HG03135 (cell line): ENCODE data around the gene MRPL57.
"Not testable (repeated sequence)": the region's sequence is repeated elsewhere in the genome, so short reads cannot be mapped to it uniquely, and the experiment has no call there.

ENCODE experiments used
- ATAC-seq: cut with Tn5 transposase; IDR thresholded peaks from one replicate; pipeline ENCODE4 v1.9.1; 2021; ENCODE audit warnings: mild to moderate bottlenecking, moderate library complexity; ENCODE audit not compliant: unreplicated experiment

MRPL57 gene

DNA sequence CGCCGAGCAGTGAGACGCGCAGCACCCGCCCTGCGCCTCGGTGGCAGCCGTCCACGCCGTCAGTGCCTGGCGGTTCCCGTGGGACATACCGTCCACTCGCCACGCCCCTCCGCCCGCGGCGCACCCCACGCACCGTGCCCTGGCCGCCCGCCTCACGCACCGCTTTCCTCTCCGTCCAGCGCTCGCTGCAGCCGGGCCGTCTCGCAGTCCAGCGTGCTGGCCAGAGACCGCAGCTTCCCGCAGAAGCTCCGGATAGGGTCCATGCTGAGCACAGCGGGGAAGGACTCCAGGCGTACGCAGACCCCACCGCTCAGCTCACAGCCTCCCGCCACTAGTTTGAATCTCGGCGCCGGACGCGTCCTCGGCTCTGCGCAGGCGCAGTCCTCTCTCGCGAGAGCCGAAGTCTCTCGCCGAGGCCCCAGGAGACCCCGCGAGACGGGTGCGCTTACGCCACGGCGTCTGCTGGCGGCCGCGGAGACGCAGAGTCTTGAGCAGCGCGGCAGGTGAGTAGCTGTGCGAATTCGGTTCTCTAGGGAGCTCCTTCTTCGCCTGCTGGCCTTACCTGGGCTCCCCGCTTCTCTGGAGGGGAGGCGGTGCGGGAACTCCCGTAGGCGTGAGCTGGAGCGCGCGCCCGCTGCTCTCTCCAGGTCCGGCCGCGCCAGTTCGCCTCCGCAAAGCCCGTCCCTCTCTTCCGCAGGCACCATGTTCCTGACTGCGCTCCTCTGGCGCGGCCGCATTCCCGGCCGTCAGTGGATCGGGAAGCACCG is at the start of gene MRPL57, which contains the start of gene SKA3:
Gene MRPL57 (plus strand): TSS at position 444 of the 767 bp plus-strand sequence. CDS start 259 bp downstream, at position 703.
Gene SKA3 (minus strand): TSS at position 338 of the 767 bp plus-strand sequence. CDS start 75 bp downstream, at position 263.
- ATAC-seq = peak; percentile 89

DNA sequence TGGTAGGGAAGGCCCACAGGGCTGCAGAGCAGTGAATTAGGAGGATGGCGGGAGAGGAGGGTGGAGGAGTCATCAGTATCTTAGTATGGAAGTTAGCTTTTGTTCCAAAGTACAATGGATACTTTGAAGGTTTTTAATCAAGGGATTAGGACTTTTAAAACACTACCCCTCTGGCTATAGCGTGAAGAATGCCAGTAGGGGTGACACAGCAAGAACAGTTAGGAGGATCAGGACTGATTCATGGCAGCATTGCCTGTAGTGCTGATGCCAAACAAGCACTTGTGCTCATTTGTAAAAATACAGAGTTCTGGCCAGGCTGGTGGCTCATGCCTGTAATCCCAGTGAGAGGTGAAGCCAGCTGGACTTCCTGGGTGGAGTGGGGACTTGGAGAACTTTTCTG is 46.3 kb upstream of the MRPL57 start:
- ATAC-seq = no peak

DNA sequence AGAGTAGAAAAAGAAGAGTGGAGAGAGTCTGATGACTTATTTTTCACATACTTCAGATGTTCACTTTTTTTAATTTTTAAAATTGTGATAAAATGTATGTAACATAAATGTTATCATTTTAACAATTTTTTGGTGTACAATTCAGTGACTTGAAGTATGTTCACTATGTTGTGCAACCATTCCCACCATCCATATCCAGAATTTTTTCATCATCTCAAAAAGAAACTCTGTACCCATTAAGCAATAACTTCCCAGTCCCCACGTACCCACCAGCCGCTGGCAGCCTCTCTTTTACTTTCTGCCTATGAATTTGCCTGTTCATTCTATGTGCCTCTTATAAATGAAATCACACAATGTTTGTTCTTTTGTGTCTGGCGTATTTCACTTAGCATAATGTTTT is 43.4 kb upstream of the MRPL57 start:
- no peak for ATAC-seq

DNA sequence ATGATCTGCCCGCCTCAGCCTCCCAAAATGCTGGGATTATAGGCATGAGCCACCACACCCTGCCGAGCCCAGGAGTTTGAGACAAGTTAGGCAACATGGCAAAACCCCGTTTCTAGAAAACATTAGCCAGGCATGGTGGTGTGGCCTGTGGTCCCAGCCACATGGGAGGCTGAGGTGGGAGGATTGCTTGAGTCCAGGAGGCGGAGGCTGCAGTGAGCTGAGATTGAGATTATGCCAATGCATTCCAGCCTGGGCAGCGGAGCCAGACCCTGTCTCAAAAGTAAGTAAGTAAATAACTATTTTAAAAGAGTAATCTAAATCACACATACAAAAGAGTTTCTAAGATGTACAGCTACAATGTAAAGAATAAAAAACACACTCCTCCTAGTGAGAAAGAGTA is 42.0 kb upstream of the MRPL57 start:
- no peak for ATAC-seq

DNA sequence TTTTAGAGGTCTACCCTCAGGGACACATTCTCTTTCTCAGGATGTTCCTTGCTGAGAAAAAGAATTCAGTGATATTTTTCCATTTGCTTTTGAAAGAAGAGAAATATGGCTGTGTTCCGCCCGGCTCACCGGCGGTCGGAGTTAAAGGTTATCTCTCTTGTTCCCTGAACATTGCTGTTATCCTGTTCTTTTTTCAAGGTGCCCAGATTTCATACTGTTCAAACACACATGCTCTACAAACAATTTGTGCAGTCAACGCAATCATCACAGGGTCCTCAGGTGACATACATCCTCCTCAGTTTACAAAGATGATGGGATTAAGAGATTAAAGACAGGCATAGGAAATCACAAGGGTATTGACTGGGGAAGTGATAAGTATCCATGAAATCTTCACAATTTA is 40.6 kb upstream of the MRPL57 start:
- ATAC-seq = not testable (repeated sequence)

DNA sequence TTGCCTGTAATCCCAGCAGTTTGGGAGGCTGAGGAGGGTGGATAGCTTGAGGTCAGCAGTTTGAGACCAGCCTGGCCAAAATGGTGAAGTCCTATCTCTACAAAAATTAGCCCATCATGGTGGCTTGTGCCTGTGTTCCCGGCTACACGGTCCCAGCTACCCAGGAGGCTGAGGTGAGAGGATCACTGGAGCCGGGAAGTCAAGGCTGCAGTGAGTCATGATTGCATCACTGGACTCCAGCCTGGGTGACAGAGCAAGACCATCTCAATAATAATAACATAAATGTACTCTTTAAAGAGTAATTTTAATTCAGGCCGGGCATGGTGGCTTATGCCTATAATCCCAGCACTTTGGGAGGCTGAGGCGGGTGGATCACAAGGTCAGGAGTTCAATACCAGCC is 38.8 kb upstream of the MRPL57 start:
- ATAC-seq = no peak

DNA sequence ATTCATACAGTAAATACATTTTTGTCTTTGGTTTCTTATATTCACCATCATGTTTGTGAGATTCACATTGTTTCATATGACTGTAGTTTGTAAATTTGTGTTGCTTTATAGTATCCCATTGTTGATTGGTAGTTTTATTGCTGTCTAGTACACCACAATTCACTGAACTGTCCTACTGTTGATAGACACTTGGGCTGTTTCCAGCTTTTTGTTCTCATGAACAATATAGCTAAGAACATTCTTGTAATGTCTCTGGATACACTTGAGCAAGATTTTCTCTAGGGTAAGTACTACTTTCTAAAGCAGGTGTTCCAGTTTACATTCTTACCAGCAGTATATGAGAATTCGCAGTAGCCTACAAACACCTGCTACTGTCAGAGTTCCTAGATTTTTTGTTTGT is 37.9 kb upstream of the MRPL57 start:
- ATAC-seq = no peak

DNA sequence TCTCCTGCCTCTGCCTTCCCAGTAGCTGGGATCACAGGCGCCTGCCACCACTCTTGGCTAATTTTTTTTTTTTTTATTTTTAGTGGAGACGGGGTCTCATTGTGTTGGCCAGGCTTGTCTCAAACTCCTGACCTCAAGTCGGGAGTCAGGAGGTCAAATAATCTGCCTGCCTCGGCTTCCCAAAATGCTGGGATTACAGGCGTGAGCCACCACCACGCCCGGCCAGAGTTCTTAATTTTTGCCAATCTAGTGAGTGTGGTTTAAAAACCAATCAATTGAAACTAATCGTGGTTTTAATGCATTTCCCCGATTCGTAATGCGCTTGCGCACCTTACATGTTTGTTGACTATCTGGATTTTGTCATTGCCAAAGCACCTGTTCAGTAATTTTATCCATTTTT is 37.1 kb upstream of the MRPL57 start:
- no peak for ATAC-seq

DNA sequence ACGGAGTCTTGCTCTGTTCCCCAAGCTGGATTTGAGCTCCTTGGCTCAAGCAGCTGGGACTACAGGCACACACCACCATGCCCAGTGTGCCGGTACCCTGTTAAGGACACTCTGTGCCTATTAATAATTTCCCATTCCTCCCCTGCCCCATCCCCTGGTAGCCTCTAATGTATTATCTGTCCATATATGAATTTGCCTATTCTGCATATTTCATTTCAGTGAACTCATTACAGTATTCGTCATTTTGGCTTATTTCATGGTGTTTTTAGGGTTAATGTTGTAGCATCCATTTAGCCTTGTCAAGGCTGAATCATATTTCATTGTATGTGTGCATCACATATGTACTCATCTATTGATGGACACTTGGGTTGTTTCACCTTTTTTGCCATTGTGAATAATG is 33.7 kb upstream of the MRPL57 start:
- ATAC-seq = no peak

DNA sequence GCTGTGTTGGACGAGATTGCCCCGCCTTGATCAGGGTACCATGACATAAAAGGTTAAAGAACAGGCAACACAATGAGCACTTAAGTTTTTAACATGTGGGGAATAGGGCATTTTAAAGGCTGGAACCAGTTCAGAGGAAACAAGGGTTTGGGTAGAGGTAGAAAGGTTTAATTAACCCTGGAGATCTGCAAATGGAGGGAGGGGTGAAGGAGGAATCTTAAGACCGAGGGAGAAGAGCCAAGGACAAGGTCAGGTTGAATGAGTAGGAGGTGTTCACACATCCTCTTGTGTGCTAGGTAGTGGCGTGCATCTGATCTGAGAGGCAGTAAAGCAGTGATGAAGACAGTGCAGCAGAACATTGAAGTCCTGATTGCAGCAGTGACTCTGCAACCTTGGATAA is 28.6 kb upstream of the MRPL57 start:
- ATAC-seq = no peak

DNA sequence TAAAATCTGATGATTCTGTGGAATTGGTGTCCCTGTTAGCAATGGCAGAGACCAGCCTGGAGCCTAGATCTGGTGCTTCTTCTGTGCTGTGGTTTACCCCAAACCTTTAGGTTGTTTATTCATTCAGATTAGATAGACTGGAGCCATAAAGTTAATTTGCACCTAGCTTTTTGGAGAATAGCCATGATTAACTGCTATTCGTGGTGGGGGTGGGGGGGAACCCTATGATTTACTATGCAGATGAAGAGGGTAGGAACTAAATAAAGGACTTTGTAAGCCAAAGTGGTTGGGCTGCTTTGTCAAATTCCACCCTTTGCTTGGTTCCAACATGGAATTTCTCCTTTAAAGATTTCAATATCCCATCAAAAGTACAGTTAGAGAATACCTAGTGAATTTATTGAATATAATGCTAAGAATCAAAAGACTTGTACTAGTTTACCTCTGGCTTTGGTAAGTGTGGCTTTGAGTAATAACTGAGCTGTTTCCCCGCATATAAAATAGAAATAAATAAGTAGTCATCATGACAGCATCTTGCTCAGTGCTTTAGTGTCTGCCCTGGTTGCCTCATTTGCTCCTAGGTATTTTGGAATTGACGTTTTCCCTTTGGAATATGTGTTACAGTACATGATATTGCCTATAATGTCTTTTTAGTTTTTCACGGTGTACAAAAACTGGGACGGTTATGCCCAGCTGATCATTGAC is 27.8 kb upstream of the MRPL57 start:
- no peak for ATAC-seq

DNA sequence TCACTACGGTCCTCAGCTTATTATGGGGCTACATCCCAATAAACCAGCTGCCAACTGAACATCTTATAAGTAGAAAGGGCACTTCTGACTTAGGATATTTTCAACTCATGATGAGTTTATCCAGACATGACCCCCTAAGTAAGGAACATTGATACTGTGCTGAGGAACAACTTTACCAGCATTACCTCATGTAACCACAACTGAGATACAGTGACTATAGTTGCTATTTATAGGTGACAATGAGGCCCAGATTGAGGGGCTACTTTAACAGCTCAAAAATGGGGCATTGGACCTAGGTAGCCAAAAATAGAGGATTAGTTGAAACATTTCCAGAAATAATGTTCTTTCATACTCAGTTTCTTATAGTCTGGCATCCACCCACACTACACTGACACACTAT is 26.9 kb upstream of the MRPL57 start:
- ATAC-seq = no peak

DNA sequence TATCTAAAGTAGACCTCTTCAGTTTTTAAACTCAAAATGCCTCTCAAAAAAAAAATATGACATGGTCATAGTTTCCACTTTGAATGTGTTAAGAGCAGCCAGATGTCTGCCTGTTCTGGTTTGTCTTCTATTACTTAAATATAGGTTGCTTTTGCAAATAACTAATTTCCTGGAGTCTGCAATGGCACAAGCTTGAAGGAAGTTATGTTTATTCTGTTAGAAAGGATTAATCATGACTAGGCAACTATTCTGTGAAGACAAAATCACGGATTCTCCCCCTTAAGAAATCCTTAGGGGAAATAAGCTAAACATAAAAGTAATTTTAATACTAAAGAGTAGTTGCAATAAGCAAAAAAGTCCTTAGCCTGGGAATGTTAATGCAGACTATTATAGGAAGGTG is 26.4 kb upstream of the MRPL57 start:
- no peak for ATAC-seq

DNA sequence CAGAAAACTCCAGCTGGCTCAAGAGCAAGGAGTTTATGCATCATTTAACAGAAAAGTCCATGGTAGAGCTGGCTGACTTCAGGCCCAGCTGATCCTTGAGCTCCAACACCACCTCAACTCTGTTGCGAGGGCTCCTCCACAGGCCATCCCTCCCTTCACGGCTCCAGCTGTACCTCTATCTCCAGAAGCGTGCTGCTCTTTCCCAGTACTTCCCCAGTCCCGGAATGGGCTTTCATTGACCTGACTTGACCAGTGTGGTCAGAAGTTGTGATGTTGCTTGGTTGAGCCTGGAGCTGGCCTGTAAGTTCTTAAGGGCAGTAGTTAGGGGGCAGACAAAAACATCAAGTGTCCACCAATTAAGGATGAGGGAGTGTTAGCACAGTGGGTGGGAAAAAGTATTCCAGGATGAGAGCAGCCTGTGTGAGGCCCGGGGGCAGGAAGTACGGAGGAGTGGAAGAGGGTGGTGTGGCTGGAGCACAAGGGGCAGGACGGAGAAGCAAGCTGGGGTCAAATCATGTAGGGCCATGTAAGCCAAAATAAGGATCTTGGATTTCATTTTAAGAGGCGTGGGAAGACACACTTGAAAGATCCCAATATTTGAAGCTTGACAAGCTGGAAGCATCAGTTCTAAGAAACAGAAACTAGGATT is 24.1 kb upstream of the MRPL57 start:
- no peak for ATAC-seq

DNA sequence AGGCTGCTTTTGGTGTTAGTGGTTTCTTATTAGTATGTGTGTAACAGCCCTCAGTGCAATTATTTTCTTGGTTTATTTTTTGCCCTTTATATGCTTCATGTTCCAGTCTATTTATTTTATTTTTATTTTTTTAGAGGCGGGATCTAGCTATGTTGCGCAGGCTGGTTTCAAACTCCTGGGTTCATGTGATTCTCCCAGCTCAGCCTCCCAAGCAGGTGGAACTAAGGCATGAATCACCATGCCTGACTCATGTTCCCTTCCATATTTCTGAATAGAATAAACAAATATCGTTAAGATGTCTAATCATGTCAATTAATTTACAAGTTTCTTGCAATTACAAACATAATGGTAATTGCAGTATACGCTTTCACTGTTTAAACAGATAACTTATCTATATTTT is 11.8 kb upstream of the MRPL57 start:
- ATAC-seq = no peak

DNA sequence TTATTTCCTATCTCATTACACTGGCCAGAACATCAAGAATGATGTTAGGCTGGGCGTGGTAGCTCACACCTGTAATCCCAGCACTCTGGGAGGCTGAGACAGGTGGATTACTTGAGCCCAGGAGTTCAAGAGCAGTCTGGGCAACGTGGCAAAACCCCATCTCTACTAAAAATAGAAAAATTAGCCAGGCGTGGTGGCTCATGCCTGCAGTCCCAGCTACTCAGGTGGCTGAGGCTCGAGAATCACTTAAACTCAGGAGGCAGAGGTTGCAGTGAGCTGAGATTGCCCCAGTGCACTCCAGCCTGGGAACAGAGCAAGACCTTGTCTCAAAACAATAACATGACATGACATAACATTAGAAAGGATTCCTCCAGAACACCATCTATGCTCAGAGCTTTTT is 10.9 kb upstream of the MRPL57 start:
- not testable (repeated sequence) for ATAC-seq

DNA sequence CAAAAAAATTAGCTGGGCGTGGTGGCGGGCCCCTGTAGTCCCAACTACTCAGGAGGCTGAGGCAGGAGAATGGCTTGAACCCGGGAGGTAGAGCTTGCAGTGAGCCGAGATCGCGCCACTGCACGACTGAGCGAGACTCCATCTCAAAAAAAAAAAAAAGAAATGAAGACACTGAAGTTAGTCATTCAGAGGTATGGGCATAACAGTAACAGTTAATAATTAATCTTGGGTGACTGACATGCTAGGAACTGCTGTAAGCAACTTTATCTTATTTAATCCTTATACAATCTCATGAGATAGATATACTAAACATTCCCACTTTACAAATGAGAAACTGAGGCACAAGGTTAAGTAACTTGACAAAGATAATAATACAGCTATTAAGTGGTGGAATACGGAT is 5.0 kb upstream of the MRPL57 start:
- ATAC-seq = no peak

DNA sequence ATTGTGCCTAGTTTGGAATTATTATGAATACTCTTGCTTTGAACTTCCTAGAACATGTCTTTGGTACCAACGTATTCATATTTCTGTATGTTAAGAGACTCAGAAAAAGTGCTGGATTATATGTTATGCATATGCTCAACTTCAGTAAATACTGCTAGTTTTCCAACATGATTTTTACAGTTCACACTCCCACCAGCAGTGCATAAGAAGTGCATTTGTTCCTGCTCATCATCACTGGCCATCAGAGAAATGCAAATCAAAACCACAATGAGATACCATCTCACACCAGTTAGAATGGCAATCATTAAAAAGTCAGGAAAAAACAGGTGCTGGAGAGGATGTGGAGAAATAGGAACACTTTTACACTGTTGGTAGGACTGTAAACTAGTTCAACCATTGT is 2.7 kb upstream of the MRPL57 start:
- not testable (repeated sequence) for ATAC-seq

DNA sequence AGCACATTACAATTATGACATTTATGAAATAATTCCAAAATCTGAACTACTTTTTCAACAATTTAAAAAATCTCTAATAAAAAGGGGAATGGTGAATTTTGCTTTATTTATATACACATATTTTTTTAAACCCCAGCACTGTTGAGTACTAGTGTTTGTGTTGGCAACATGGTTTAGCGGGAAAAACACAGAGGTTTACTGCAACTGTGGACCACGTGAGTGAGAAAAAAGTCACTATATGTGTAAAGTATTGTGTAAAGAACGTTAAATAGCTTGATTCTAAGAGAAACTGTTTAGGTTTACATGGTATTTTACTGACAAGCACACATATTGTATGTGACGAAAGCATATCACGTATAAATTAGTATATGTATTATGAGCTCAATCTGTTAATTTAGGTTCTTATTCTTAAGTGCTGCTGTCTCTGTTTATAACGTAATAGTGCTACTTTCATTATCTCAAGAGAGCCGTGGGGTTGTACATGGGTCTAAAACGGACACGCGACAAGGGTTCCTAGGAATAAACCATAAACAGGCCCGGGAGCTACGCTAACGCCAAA is 723 bp upstream of the MRPL57 start:
- no peak for ATAC-seq

DNA sequence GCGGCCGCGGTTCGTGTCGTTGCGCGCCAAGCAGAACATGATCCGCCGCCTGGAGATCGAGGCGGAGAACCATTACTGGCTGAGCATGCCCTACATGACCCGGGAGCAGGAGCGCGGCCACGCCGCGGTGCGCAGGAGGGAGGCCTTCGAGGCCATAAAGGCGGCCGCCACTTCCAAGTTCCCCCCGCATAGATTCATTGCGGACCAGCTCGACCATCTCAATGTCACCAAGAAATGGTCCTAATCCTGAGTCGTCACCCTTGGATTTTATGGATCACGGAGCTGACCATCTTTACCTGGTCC is 475 bp downstream of the MRPL57 start:
- ATAC-seq = peak; percentile 30

DNA sequence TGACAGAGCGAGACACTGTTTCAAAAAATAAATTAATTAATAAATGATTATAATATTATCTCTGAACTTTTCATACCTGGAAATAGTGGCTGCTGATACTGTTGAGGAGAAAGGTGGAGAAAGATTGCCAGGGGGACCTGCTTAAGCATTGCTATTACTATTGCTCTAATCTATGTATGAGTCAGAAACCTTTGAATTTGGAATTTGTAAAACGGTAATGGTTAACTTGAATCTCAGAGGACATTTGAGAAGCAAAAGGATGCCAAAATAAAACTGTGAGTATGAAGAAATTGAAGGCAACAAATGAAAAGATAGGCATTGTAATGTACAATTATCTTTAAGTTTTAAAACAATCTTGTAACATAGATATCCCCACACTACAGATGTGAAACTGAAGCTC is 5.2 kb downstream of the MRPL57 start:
- ATAC-seq = no peak

DNA sequence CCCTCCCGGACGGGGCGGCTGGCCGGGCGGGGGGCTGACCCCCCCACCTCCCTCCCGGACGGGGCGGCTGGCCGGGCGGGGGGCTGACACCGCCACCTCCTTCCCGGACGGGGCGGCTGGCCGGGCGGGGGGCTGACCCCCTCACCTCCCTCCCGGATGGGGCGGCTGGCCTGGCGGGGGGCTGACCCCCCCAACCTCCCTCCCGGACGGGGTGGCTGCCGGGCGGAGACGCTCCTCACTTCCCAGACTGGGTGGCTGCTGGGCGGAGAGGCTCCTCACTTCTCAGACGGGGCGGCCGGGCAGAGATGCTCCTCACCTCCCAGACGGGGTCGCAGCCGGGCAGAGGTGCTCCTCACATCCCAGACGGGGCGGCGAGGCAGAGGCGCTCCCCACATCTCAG is 10.0 kb downstream of the MRPL57 start:
- ATAC-seq = not testable (repeated sequence)
